Endothelial cell of umbilical vein (primary cell): ENCODE data around the gene DUSP16. TPM values are rescaled to one million over a fixed set of nuclear protein-coding genes. Genes with fewer than 3 reads are reported as not detected.

Experiments used
- BruUV-seq: library from RNA; stranded (reverse); fragments of 400-500 nt; replicated peaks from 2 replicates; lab custom pipeline; 2021; lab: Mats Ljungman, UMichigan
- CTCF ChIA-PET: fragments of 300-600, 350-600 bp; sonication (Branson Sonifier 250); formaldehyde crosslinking; loops from one replicate; lab custom pipeline; 2021; ENCODE audit warnings: antibody characterized with exemption, inconsistent platforms; lab: Charles Lee
- POLR2A ChIA-PET: fragments of 300-600, 350-600 bp; sonication (Branson Sonifier 250); formaldehyde crosslinking; loops from one replicate; lab custom pipeline; 2021; ENCODE audit warnings: antibody characterized with exemption, inconsistent platforms; lab: Charles Lee
- DNase-seq: peaks from one replicate; pipeline ENCODE4 v3.0.0-alpha.2; 2011; ENCODE audit warnings: low read depth, low spot score
- FAIRE-seq: peaks from 2 replicates; lab custom pipeline; 2011; peaks lifted over from hg19 to GRCh38; lab: Jason Lieb, UNC
- H2AFZ ChIP-seq: 2 replicates; pipeline ENCODE4 v1.6.0; 2012; ENCODE audit warnings: low read depth, low read length, control low read depth, inconsistent platforms
- H3K27ac ChIP-seq: 2 replicates; pipeline ENCODE4 v1.5.1; 2011; ENCODE audit warnings: low read depth, mild to moderate bottlenecking, control low read depth, low read length, moderate library complexity; ENCODE audit not compliant: insufficient read depth
- H3K27me3 ChIP-seq, 2 experiments: 2 replicates each; pipeline versions ENCODE4 v1.6.0 to v1.6.1; 2011; ENCODE audit warnings: low read length in 2 of 2, mixed read lengths in 1 of 2; ENCODE audit not compliant: control insufficient read depth in 2 of 2, insufficient read depth in 2 of 2
- H3K36me3 ChIP-seq, 2 experiments: 2 replicates in 1 of 2; 3 replicates in 1 of 2; pipeline ENCODE4 v1.5.1; 2011; ENCODE audit warnings: low read length in 2 of 2, mild to moderate bottlenecking in 1 of 2, moderate library complexity in 1 of 2; ENCODE audit not compliant: control insufficient read depth in 2 of 2, insufficient read depth in 2 of 2; ENCODE audit errors: extremely low read depth in 1 of 2
- H3K4me1 ChIP-seq: 3 replicates; pipeline ENCODE4 v1.5.1; 2011; ENCODE audit warnings: mild to moderate bottlenecking, low read length; ENCODE audit not compliant: control insufficient read depth, insufficient read depth; ENCODE audit errors: extremely low read depth
- H3K4me2 ChIP-seq: 2 replicates; pipeline ENCODE4 v1.6.1; 2011; ENCODE audit warnings: low read length, control low read depth, mixed read lengths; ENCODE audit not compliant: insufficient read depth
- H3K4me3 ChIP-seq, 3 experiments: fragments of 200-600 bp in 1 of 3; sonication (generic), shearing (Covaris generic) in 1 of 3; replicated peaks in 1 of 3; 2 replicates each; pipeline ENCODE4 v1.5.1; 2011 to 2016; ENCODE audit warnings: control low read depth in 3 of 3, low read length in 3 of 3, mild to moderate bottlenecking in 2 of 3, inconsistent platforms in 1 of 3, low read depth in 1 of 3, moderate library complexity in 1 of 3; ENCODE audit not compliant: insufficient read depth in 1 of 3
- H3K79me2 ChIP-seq: 2 replicates; pipeline ENCODE4 v1.6.0; 2012; ENCODE audit warnings: low read length, inconsistent platforms; ENCODE audit not compliant: control insufficient read depth, insufficient read depth
- H3K9ac ChIP-seq: replicated peaks from 2 replicates; pipeline ENCODE3; 2011; ENCODE audit warnings: low read length, control low read depth; ENCODE audit not compliant: insufficient read depth; ENCODE audit errors: extremely low read depth
- H3K9me1 ChIP-seq: replicated peaks from 3 replicates; pipeline ENCODE4 v1.6.0; 2011; ENCODE audit warnings: mild to moderate bottlenecking, low read length; ENCODE audit not compliant: control insufficient read depth, insufficient read depth; ENCODE audit errors: extremely low read depth
- H3K9me3 ChIP-seq: replicated peaks from 2 replicates; pipeline ENCODE4 v1.5.1; 2012; ENCODE audit warnings: low read length, inconsistent platforms; ENCODE audit not compliant: control insufficient read depth, insufficient read depth
- H4K20me1 ChIP-seq: replicated peaks from 2 replicates; pipeline ENCODE3; 2011; ENCODE audit warnings: mild to moderate bottlenecking, low read length; ENCODE audit not compliant: control insufficient read depth, insufficient read depth; ENCODE audit errors: extremely low read depth
- FOS ChIP-seq: IDR thresholded peaks from 2 replicates; pipeline ENCODE4 v1.6.1; 2011; ENCODE audit warnings: mild to moderate bottlenecking, low read length, moderate library complexity, borderline replicate concordance; ENCODE audit not compliant: insufficient read depth
- GATA2 ChIP-seq: IDR thresholded peaks from 2 replicates; pipeline ENCODE4 v1.7.0; 2011; ENCODE audit warnings: low read depth, mild to moderate bottlenecking, moderate library complexity, mixed read lengths, low read length; ENCODE audit not compliant: insufficient read length, insufficient read depth
- JUN ChIP-seq: IDR thresholded peaks from 2 replicates; pipeline ENCODE4 v1.6.1; 2011; ENCODE audit warnings: borderline replicate concordance, low read depth; ENCODE audit not compliant: insufficient read length, insufficient read depth
- MYC ChIP-seq: IDR thresholded peaks from one replicate; pipeline ENCODE4 v1.6.1; 2011; ENCODE audit warnings: mild to moderate bottlenecking, low read depth, low read length
- POLR2AphosphoS5 ChIP-seq: IDR thresholded peaks from 2 replicates; pipeline ENCODE4 v1.6.1; 2012; ENCODE audit warnings: low read depth, mild to moderate bottlenecking, control low read depth, low read length, moderate library complexity; ENCODE audit not compliant: insufficient read depth
- dilution Hi-C: fragments of 300-500 bp; cut with MboI; formaldehyde crosslinking; loops from one replicate; pipeline ENCODE4 v1.15.0; 2019; ENCODE audit warnings: low sequenced_read_pairs; ENCODE audit not compliant: extremely low pct_ligation_motif_present
- intact Hi-C: fragments of 100-400 bp; cut with micrococcal nuclease; formaldehyde crosslinking; loops from one replicate; pipeline ENCODE4 v1.10.0; 2022
- polyA plus RNA-seq, 4 experiments: library from polyadenylated mRNA; depleted of rRNA in 3 of 4; stranded (reverse) in 3 of 4; unstranded in 1 of 4; fragments of >200 nt; gene quantifications; 2 replicates each; pipeline versions ENCODE4 v1.2.1 to v1.2.3, GENCODE V29; 2011 to 2012; ENCODE audit warnings: missing spikeins in 1 of 4
- total RNA-seq: library from RNA; stranded (reverse); gene quantifications from 2 replicates; pipeline ENCODE4 v1.2.3, GENCODE V29; 2021
- TF ChIP-seq, protein P1 (sequence below), 2 donors: IDR thresholded peaks; 1 replicate in 1 of 2; 2 replicates in 1 of 2; pipeline ENCODE4 v1.5.1; 2011; ENCODE audit warnings: low read length in 2 of 2, mild to moderate bottlenecking in 2 of 2, moderate library complexity in 2 of 2, control low read depth in 1 of 2, inconsistent platforms in 1 of 2, low read depth in 1 of 2; ENCODE audit not compliant: insufficient read depth in 1 of 2; ENCODE audit errors: extremely low read depth in 1 of 2

DUSP16 gene
- total and polyA plus RNA-seq, 2 donors (not counting 3 experiments of a cell fraction or from before 2014, with no cell fraction given): 7.4 to 19.5 TPM

- Histone ChIP-seq H3K79me2 (no peaks in the 10 kb centered on the region), H3K4me3 (no peak overlapping the region), H3K4me1 (no peaks in the 10 kb centered on the region), H2AFZ (no peak overlapping the region), H3K9me3 (no peaks in the 10 kb centered on the region), H4K20me1 (no peaks in the 10 kb centered on the region), H3K4me2 (no peak overlapping the region), H3K9me1 (no peaks in the 10 kb centered on the region), H3K27me3 (no peaks in the 10 kb centered on the region), H3K36me3 (peaks cover 0 to 2% of the 10 kb centered on the region in 2 experiments), H3K9ac (no peak overlapping the region), H3K27ac (no peak overlapping the region)
- CTCF ChIA-PET: interaction anchor here (0.8 to 1.8 kb wide), 4 partner anchors 9 to 43 kb away, joined by 3 to 5 read pairs (median 4); partner anchors contain the start of gene DUSP16
- DNase-seq: no peak
- POLR2A ChIA-PET: no interaction called here
- FAIRE-seq: no peak
- intact Hi-C loops (no loop called here), dilution Hi-C loops (no loop called here)
- TF ChIP-seq JUN (no peak), MYC (no peak), FOS (no peak), POLR2AphosphoS5 (no peak), GATA2 (no peak)
- TF ChIP-seq, protein P1, sequence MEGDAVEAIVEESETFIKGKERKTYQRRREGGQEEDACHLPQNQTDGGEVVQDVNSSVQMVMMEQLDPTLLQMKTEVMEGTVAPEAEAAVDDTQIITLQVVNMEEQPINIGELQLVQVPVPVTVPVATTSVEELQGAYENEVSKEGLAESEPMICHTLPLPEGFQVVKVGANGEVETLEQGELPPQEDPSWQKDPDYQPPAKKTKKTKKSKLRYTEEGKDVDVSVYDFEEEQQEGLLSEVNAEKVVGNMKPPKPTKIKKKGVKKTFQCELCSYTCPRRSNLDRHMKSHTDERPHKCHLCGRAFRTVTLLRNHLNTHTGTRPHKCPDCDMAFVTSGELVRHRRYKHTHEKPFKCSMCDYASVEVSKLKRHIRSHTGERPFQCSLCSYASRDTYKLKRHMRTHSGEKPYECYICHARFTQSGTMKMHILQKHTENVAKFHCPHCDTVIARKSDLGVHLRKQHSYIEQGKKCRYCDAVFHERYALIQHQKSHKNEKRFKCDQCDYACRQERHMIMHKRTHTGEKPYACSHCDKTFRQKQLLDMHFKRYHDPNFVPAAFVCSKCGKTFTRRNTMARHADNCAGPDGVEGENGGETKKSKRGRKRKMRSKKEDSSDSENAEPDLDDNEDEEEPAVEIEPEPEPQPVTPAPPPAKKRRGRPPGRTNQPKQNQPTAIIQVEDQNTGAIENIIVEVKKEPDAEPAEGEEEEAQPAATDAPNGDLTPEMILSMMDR (IDR thresholded peaks at IDR 0.05; ENCODE audit: extremely low read depth in 1 of 2, insufficient read depth in 1 of 2, low read depth in 1 of 2, low read length in 2 of 2): no peak
- BruUV-seq: no TSS peak
These were observed 43.2 kb downstream of the DUSP16 start for GRCh38 chr12:12519354-12519998.
